ENCODE measurements around the gene CTDSPL2. TPM values are rescaled to one million over a fixed set of nuclear protein-coding genes. Genes with fewer than 3 reads are reported as not detected.
A peak's percentile ranks its signal among the peaks of the same experiment; 100 is the strongest.
"Not testable (repeated sequence)": the region's sequence is repeated elsewhere in the genome, so short reads cannot be mapped to it uniquely, and the experiment has no call there.

CTDSPL2 gene
- total RNA-seq, 2 donors from 2014 or later, result 60.3 to 100 TPM

GRCh38 chr15:44537735-44538240 is 110.4 kb downstream of the CTDSPL2 start:
- Mint-ChIP-seq H3K4me1 (peaks cover 42% of the 10 kb centered on the region), H3K9me3 (peaks cover 3% of the 10 kb centered on the region), H3K27me3 (no peaks in the 10 kb centered on the region), H3K36me3 (ENCODE audit: low read depth) (peaks cover 73% of the 10 kb centered on the region), H3K27ac (peak overlapping the region; percentile 97), H3K4me3 (peak overlapping the region; percentile 99)
- ATAC-seq (replicated peaks), result no peak

- Mint-ChIP-seq H3K4me3 (peak overlapping the region; percentile 48), H3K27me3 (no peaks in the 10 kb centered on the region), H3K36me3 (ENCODE audit: low read depth) (peaks cover 79% of the 10 kb centered on the region), H3K9me3 (no peaks in the 10 kb centered on the region), H3K27ac (peak overlapping the region; percentile 6), H3K4me1 (peaks cover 53% of the 10 kb centered on the region)
- ATAC-seq (replicated peaks), result no peak
Observed at GRCh38 chr15:44541282-44541958, 114.0 kb downstream of the CTDSPL2 start.

GRCh38 chr15:44542596-44542995 is 115.2 kb downstream of the CTDSPL2 start:
- Mint-ChIP-seq H3K9me3 (no peaks in the 10 kb centered on the region), H3K27ac (peak overlapping the region; percentile 6), H3K4me1 (peaks cover 56% of the 10 kb centered on the region), H3K36me3 (ENCODE audit: low read depth) (peaks cover 85% of the 10 kb centered on the region), H3K4me3 (peak overlapping the region; percentile 48), H3K27me3 (no peaks in the 10 kb centered on the region)
- no peak for ATAC-seq (replicated peaks)

GRCh38 chr15:44544745-44545144 is 117.3 kb downstream of the CTDSPL2 start:
- peaks cover 46% of the 10 kb centered on the region for H3K4me1 Mint-ChIP-seq
- H3K27me3 Mint-ChIP-seq; ATAC-seq (replicated peaks); H3K4me3 Mint-ChIP-seq; H3K9me3 Mint-ChIP-seq; H3K27ac Mint-ChIP-seq: not testable (repeated sequence)
- peaks cover 85% of the 10 kb centered on the region for H3K36me3 Mint-ChIP-seq (ENCODE audit: low read depth)

GRCh38 chr15:44545913-44546802 is 118.7 kb downstream of the CTDSPL2 start:
- Mint-ChIP-seq H3K27me3 (no peaks in the 10 kb centered on the region), H3K9me3 (no peaks in the 10 kb centered on the region), H3K36me3 (ENCODE audit: low read depth) (peaks cover 85% of the 10 kb centered on the region), H3K4me1 (peaks cover 37% of the 10 kb centered on the region), H3K27ac (peak overlapping the region; percentile 88), H3K4me3 (peak overlapping the region; percentile 73)
- ATAC-seq (replicated peaks), result peak; percentile 97

GRCh38 chr15:44549152-44549551 is 121.7 kb downstream of the CTDSPL2 start:
- not testable (repeated sequence) for H3K4me3 Mint-ChIP-seq

GRCh38 chr15:44550256-44550655 is 122.8 kb downstream of the CTDSPL2 start:
- H3K27ac Mint-ChIP-seq, result no peak overlapping the region
- H3K27me3 Mint-ChIP-seq, result no peaks in the 10 kb centered on the region
- H3K4me1 Mint-ChIP-seq, result peaks cover 21% of the 10 kb centered on the region
- no peak for ATAC-seq (replicated peaks)
- peaks cover 90% of the 10 kb centered on the region for H3K36me3 Mint-ChIP-seq (ENCODE audit: low read depth)
- H3K9me3 Mint-ChIP-seq, result no peaks in the 10 kb centered on the region
- H3K4me3 Mint-ChIP-seq, result no peak overlapping the region

More at GRCh38 chr15:44549152-44549551, 121.7 kb downstream of the CTDSPL2 start:
- not testable (repeated sequence) for H3K27me3 Mint-ChIP-seq; ATAC-seq (replicated peaks); H3K27ac Mint-ChIP-seq; H3K9me3 Mint-ChIP-seq
- Mint-ChIP-seq H3K36me3 (ENCODE audit: low read depth) (peaks cover 83% of the 10 kb centered on the region), H3K4me1 (peaks cover 11% of the 10 kb centered on the region)

- Mint-ChIP-seq H3K27me3 (no peaks in the 10 kb centered on the region), H3K27ac (no peak overlapping the region), H3K36me3 (ENCODE audit: low read depth) (peaks cover 93% of the 10 kb centered on the region), H3K4me3 (no peak overlapping the region), H3K9me3 (no peaks in the 10 kb centered on the region), H3K4me1 (peaks cover 23% of the 10 kb centered on the region)
- no peak for ATAC-seq (replicated peaks)
Observed at GRCh38 chr15:44550734-44551133, 123.3 kb downstream of the CTDSPL2 start.

- H3K9me3 Mint-ChIP-seq, result no peaks in the 10 kb centered on the region
- ATAC-seq (replicated peaks), result no peak
- H3K4me3 Mint-ChIP-seq, result no peak overlapping the region
- no peaks in the 10 kb centered on the region for H3K27me3 Mint-ChIP-seq
- peaks cover 96% of the 10 kb centered on the region for H3K36me3 Mint-ChIP-seq (ENCODE audit: low read depth)
- H3K4me1 Mint-ChIP-seq, result peaks cover 20% of the 10 kb centered on the region
- peak overlapping the region; percentile 36 for H3K27ac Mint-ChIP-seq
Observed at GRCh38 chr15:44554934-44555723, 127.7 kb downstream of the CTDSPL2 start.

- H3K9me3 Mint-ChIP-seq; H3K4me3 Mint-ChIP-seq; H3K27me3 Mint-ChIP-seq; ATAC-seq (replicated peaks): not testable (repeated sequence)
- H3K4me1 Mint-ChIP-seq, result peaks cover 11% of the 10 kb centered on the region
- peak overlapping the region; percentile 38 for H3K27ac Mint-ChIP-seq
- peaks cover 98% of the 10 kb centered on the region for H3K36me3 Mint-ChIP-seq (ENCODE audit: low read depth)
Observed at GRCh38 chr15:44560926-44561325, 133.5 kb downstream of the CTDSPL2 start.

GRCh38 chr15:44565387-44566154 is 138.1 kb downstream of the CTDSPL2 start:
- peaks cover 100% of the 10 kb centered on the region for H3K36me3 Mint-ChIP-seq (ENCODE audit: low read depth)
- H3K9me3 Mint-ChIP-seq, result no peaks in the 10 kb centered on the region
- H3K4me3 Mint-ChIP-seq, result no peak overlapping the region
- H3K27me3 Mint-ChIP-seq, result no peaks in the 10 kb centered on the region
- no peak overlapping the region for H3K27ac Mint-ChIP-seq
- ATAC-seq (replicated peaks), result no peak
- H3K4me1 Mint-ChIP-seq, result peaks cover 5% of the 10 kb centered on the region

- Mint-ChIP-seq H3K36me3 (ENCODE audit: low read depth) (peaks cover 100% of the 10 kb centered on the region), H3K9me3 (no peaks in the 10 kb centered on the region), H3K27me3 (no peaks in the 10 kb centered on the region), H3K4me1 (peaks cover under 1% of the 10 kb centered on the region), H3K4me3 (no peak overlapping the region), H3K27ac (no peak overlapping the region)
- ATAC-seq (replicated peaks), result no peak
Observed at GRCh38 chr15:44566155-44566540, 138.7 kb downstream of the CTDSPL2 start.

GRCh38 chr15:44568338-44568737 is 140.9 kb downstream of the CTDSPL2 start:
- Mint-ChIP-seq H3K36me3 (ENCODE audit: low read depth) (peaks cover 97% of the 10 kb centered on the region), H3K4me3 (no peak overlapping the region)

More at GRCh38 chr15:44568338-44568737, 140.9 kb downstream of the CTDSPL2 start:
- peak overlapping the region; percentile 30 for H3K27ac Mint-ChIP-seq
- no peaks in the 10 kb centered on the region for H3K4me1 Mint-ChIP-seq
- no peak for ATAC-seq (replicated peaks)
- H3K9me3 Mint-ChIP-seq, result no peaks in the 10 kb centered on the region
- no peaks in the 10 kb centered on the region for H3K27me3 Mint-ChIP-seq
